Endothelial cell of umbilical vein (primary cell): Measurements from ENCODE around the gene REM1. TPM values are rescaled to one million over a fixed set of nuclear protein-coding genes. Genes with fewer than 3 reads are reported as not detected.

Experiments used
- BruUV-seq: library from RNA; stranded (reverse); fragments of 400-500 nt; replicated peaks from 2 replicates; lab custom pipeline; 2021; lab: Mats Ljungman, UMichigan
- CTCF ChIA-PET: fragments of 300-600, 350-600 bp; sonication (Branson Sonifier 250); formaldehyde crosslinking; loops from one replicate; lab custom pipeline; 2021; ENCODE audit warnings: antibody characterized with exemption, inconsistent platforms; lab: Charles Lee
- POLR2A ChIA-PET: fragments of 300-600, 350-600 bp; sonication (Branson Sonifier 250); formaldehyde crosslinking; loops from one replicate; lab custom pipeline; 2021; ENCODE audit warnings: antibody characterized with exemption, inconsistent platforms; lab: Charles Lee
- DNase-seq: peaks from one replicate; pipeline ENCODE4 v3.0.0-alpha.2; 2011; ENCODE audit warnings: low read depth, low spot score
- FAIRE-seq: peaks from 2 replicates; lab custom pipeline; 2011; peaks lifted over from hg19 to GRCh38; lab: Jason Lieb, UNC
- H2AFZ ChIP-seq: 2 replicates; pipeline ENCODE4 v1.6.0; 2012; ENCODE audit warnings: low read depth, low read length, control low read depth, inconsistent platforms
- H3K27ac ChIP-seq: 2 replicates; pipeline ENCODE4 v1.5.1; 2011; ENCODE audit warnings: low read depth, mild to moderate bottlenecking, control low read depth, low read length, moderate library complexity; ENCODE audit not compliant: insufficient read depth
- H3K27me3 ChIP-seq, 2 experiments: 2 replicates each; pipeline versions ENCODE4 v1.6.0 to v1.6.1; 2011; ENCODE audit warnings: low read length in 2 of 2, mixed read lengths in 1 of 2; ENCODE audit not compliant: control insufficient read depth in 2 of 2, insufficient read depth in 2 of 2
- H3K36me3 ChIP-seq, 2 experiments: 2 replicates in 1 of 2; 3 replicates in 1 of 2; pipeline ENCODE4 v1.5.1; 2011; ENCODE audit warnings: low read length in 2 of 2, mild to moderate bottlenecking in 1 of 2, moderate library complexity in 1 of 2; ENCODE audit not compliant: control insufficient read depth in 2 of 2, insufficient read depth in 2 of 2; ENCODE audit errors: extremely low read depth in 1 of 2
- H3K4me1 ChIP-seq: 3 replicates; pipeline ENCODE4 v1.5.1; 2011; ENCODE audit warnings: mild to moderate bottlenecking, low read length; ENCODE audit not compliant: control insufficient read depth, insufficient read depth; ENCODE audit errors: extremely low read depth
- H3K4me2 ChIP-seq: 2 replicates; pipeline ENCODE4 v1.6.1; 2011; ENCODE audit warnings: low read length, control low read depth, mixed read lengths; ENCODE audit not compliant: insufficient read depth
- H3K4me3 ChIP-seq, 3 experiments: fragments of 200-600 bp in 1 of 3; sonication (generic), shearing (Covaris generic) in 1 of 3; replicated peaks in 1 of 3; 2 replicates each; pipeline ENCODE4 v1.5.1; 2011 to 2016; ENCODE audit warnings: control low read depth in 3 of 3, low read length in 3 of 3, mild to moderate bottlenecking in 2 of 3, inconsistent platforms in 1 of 3, low read depth in 1 of 3, moderate library complexity in 1 of 3; ENCODE audit not compliant: insufficient read depth in 1 of 3
- H3K79me2 ChIP-seq: 2 replicates; pipeline ENCODE4 v1.6.0; 2012; ENCODE audit warnings: low read length, inconsistent platforms; ENCODE audit not compliant: control insufficient read depth, insufficient read depth
- H3K9ac ChIP-seq: replicated peaks from 2 replicates; pipeline ENCODE3; 2011; ENCODE audit warnings: low read length, control low read depth; ENCODE audit not compliant: insufficient read depth; ENCODE audit errors: extremely low read depth
- H3K9me1 ChIP-seq: replicated peaks from 3 replicates; pipeline ENCODE4 v1.6.0; 2011; ENCODE audit warnings: mild to moderate bottlenecking, low read length; ENCODE audit not compliant: control insufficient read depth, insufficient read depth; ENCODE audit errors: extremely low read depth
- H3K9me3 ChIP-seq: replicated peaks from 2 replicates; pipeline ENCODE4 v1.5.1; 2012; ENCODE audit warnings: low read length, inconsistent platforms; ENCODE audit not compliant: control insufficient read depth, insufficient read depth
- H4K20me1 ChIP-seq: replicated peaks from 2 replicates; pipeline ENCODE3; 2011; ENCODE audit warnings: mild to moderate bottlenecking, low read length; ENCODE audit not compliant: control insufficient read depth, insufficient read depth; ENCODE audit errors: extremely low read depth
- EZH2 ChIP-seq: IDR thresholded peaks from 2 replicates; pipeline ENCODE4 v1.6.1; 2012; ENCODE audit warnings: borderline replicate concordance, low read depth, mild to moderate bottlenecking, moderate library complexity, low read length, inconsistent platforms; ENCODE audit not compliant: severe bottlenecking
- FOS ChIP-seq: IDR thresholded peaks from 2 replicates; pipeline ENCODE4 v1.6.1; 2011; ENCODE audit warnings: mild to moderate bottlenecking, low read length, moderate library complexity, borderline replicate concordance; ENCODE audit not compliant: insufficient read depth
- GATA2 ChIP-seq: IDR thresholded peaks from 2 replicates; pipeline ENCODE4 v1.7.0; 2011; ENCODE audit warnings: low read depth, mild to moderate bottlenecking, moderate library complexity, mixed read lengths, low read length; ENCODE audit not compliant: insufficient read length, insufficient read depth
- JUN ChIP-seq: IDR thresholded peaks from 2 replicates; pipeline ENCODE4 v1.6.1; 2011; ENCODE audit warnings: borderline replicate concordance, low read depth; ENCODE audit not compliant: insufficient read length, insufficient read depth
- MYC ChIP-seq: IDR thresholded peaks from one replicate; pipeline ENCODE4 v1.6.1; 2011; ENCODE audit warnings: mild to moderate bottlenecking, low read depth, low read length
- POLR2A ChIP-seq: IDR thresholded peaks from 2 replicates; pipeline ENCODE4 v1.6.1; 2012; ENCODE audit warnings: low read depth, mild to moderate bottlenecking, control low read depth, low read length
- POLR2AphosphoS5 ChIP-seq: IDR thresholded peaks from 2 replicates; pipeline ENCODE4 v1.6.1; 2012; ENCODE audit warnings: low read depth, mild to moderate bottlenecking, control low read depth, low read length, moderate library complexity; ENCODE audit not compliant: insufficient read depth
- dilution Hi-C: fragments of 300-500 bp; cut with MboI; formaldehyde crosslinking; loops from one replicate; pipeline ENCODE4 v1.15.0; 2019; ENCODE audit warnings: low sequenced_read_pairs; ENCODE audit not compliant: extremely low pct_ligation_motif_present
- intact Hi-C: fragments of 100-400 bp; cut with micrococcal nuclease; formaldehyde crosslinking; loops from one replicate; pipeline ENCODE4 v1.10.0; 2022
- polyA plus RNA-seq, 4 experiments: library from polyadenylated mRNA; depleted of rRNA in 3 of 4; stranded (reverse) in 3 of 4; unstranded in 1 of 4; fragments of >200 nt; gene quantifications; 2 replicates each; pipeline versions ENCODE4 v1.2.1 to v1.2.3, GENCODE V29; 2011 to 2012; ENCODE audit warnings: missing spikeins in 1 of 4
- total RNA-seq: library from RNA; stranded (reverse); gene quantifications from 2 replicates; pipeline ENCODE4 v1.2.3, GENCODE V29; 2021
- TF ChIP-seq, protein P1 (sequence below), 2 donors: IDR thresholded peaks; 1 replicate in 1 of 2; 2 replicates in 1 of 2; pipeline ENCODE4 v1.5.1; 2011; ENCODE audit warnings: low read length in 2 of 2, mild to moderate bottlenecking in 2 of 2, moderate library complexity in 2 of 2, control low read depth in 1 of 2, inconsistent platforms in 1 of 2, low read depth in 1 of 2; ENCODE audit not compliant: insufficient read depth in 1 of 2; ENCODE audit errors: extremely low read depth in 1 of 2
- TF ChIP-seq, protein P2 (sequence below): IDR thresholded peaks from 2 replicates; pipeline ENCODE4 v1.6.1; 2011; ENCODE audit not compliant: insufficient read depth, insufficient read length

The REM1 gene
- total and polyA plus RNA-seq, 2 donors (not counting 3 experiments of a cell fraction or from before 2014, with no cell fraction given) = 0.14 TPM; not detected in 1

DNA sequence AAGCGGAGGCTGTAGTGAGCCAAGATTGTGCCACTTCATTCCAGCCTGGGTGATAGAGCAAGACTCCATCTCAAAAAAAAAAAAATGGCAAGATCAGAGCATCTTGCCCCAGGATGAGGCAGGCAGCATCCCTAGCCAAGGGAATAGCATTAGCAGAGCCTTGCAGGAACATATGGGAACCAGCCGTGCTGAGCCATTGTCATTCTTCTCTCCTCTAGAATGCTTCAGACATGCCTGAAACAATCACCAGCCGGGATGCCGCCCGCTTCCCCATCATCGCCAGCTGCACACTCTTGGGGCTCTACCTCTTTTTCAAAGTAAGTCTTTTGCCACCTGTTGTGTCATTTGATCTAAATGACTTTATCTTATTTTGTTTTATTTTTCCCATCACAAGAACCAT, 52.2 kb downstream of the REM1 start:
- H3K9ac ChIP-seq = no peak overlapping the region
- ChIA-PET POLR2A (no interaction called here), CTCF (no interaction called here)
- H3K36me3 ChIP-seq = peaks cover 7 to 15% of the 10 kb centered on the region in 2 experiments
- H3K9me3 ChIP-seq = no peaks in the 10 kb centered on the region
- H3K27me3 ChIP-seq = no peaks in the 10 kb centered on the region
- no peak overlapping the region for H3K4me2 ChIP-seq
- no TSS peak for BruUV-seq
- no peak overlapping the region for H3K4me3 ChIP-seq
- no peaks in the 10 kb centered on the region for H3K9me1 ChIP-seq
- DNase-seq (no peak), FAIRE-seq (no peak)
- H3K4me1 ChIP-seq = peaks cover 13% of the 10 kb centered on the region
- dilution Hi-C loops = no loop called here
- no peaks in the 10 kb centered on the region for H4K20me1 ChIP-seq
- H2AFZ ChIP-seq = no peak overlapping the region
- H3K27ac ChIP-seq = no peak overlapping the region
- TF ChIP-seq FOS = no peak
- TF ChIP-seq POLR2A = no peak
- TF ChIP-seq, protein P1, sequence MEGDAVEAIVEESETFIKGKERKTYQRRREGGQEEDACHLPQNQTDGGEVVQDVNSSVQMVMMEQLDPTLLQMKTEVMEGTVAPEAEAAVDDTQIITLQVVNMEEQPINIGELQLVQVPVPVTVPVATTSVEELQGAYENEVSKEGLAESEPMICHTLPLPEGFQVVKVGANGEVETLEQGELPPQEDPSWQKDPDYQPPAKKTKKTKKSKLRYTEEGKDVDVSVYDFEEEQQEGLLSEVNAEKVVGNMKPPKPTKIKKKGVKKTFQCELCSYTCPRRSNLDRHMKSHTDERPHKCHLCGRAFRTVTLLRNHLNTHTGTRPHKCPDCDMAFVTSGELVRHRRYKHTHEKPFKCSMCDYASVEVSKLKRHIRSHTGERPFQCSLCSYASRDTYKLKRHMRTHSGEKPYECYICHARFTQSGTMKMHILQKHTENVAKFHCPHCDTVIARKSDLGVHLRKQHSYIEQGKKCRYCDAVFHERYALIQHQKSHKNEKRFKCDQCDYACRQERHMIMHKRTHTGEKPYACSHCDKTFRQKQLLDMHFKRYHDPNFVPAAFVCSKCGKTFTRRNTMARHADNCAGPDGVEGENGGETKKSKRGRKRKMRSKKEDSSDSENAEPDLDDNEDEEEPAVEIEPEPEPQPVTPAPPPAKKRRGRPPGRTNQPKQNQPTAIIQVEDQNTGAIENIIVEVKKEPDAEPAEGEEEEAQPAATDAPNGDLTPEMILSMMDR (IDR thresholded peaks at IDR 0.05; ENCODE audit: extremely low read depth in 1 of 2, insufficient read depth in 1 of 2, low read depth in 1 of 2, low read length in 2 of 2) = no peak
- no peak for TF ChIP-seq EZH2
- TF ChIP-seq JUN = no peak
- no peak for TF ChIP-seq MYC
- no peak for TF ChIP-seq GATA2
- TF ChIP-seq, protein P2, sequence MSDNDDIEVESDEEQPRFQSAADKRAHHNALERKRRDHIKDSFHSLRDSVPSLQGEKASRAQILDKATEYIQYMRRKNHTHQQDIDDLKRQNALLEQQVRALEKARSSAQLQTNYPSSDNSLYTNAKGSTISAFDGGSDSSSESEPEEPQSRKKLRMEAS = no peak
- no peak for TF ChIP-seq POLR2AphosphoS5
- intact Hi-C loops = no loop called here
- peaks cover 54% of the 10 kb centered on the region for H3K79me2 ChIP-seq

Other genes with a start within 250 kb of the REM1 start
- gene DEFB115, start 217.6 kb upstream of the REM1 start, total RNA-seq = not detected in 2 replicates
- gene DEFB115, start 217.6 kb upstream of the REM1 start, polyA plus RNA-seq = not detected in 2 replicates
- gene DEFB116, start 166.7 kb upstream of the REM1 start, total RNA-seq = not detected in 2 replicates
- gene DEFB116, start 166.7 kb upstream of the REM1 start, polyA plus RNA-seq = not detected in 2 replicates
- gene DEFB118, start 106.7 kb upstream of the REM1 start, total RNA-seq = not detected in 2 replicates
- not detected in 2 replicates for gene DEFB118, start 106.7 kb upstream of the REM1 start, polyA plus RNA-seq
- not detected in 2 replicates for gene DEFB119, start 84.7 kb upstream of the REM1 start, total RNA-seq
- not detected in 2 replicates for gene DEFB119, start 84.7 kb upstream of the REM1 start, polyA plus RNA-seq
- not detected in 2 replicates for gene DEFB121, start 69.1 kb upstream of the REM1 start, total RNA-seq
- gene DEFB121, start 69.1 kb upstream of the REM1 start, polyA plus RNA-seq = not detected in 2 replicates
- gene DEFB123, start 34.7 kb upstream of the REM1 start, total RNA-seq = not detected in 2 replicates
- gene DEFB123, start 34.7 kb upstream of the REM1 start, polyA plus RNA-seq = not detected in 2 replicates
- gene DEFB124, start 161 bp upstream of the REM1 start, total RNA-seq = not detected in 2 replicates
- not detected in 2 replicates for gene DEFB124, start 161 bp upstream of the REM1 start, polyA plus RNA-seq
- gene HM13, start 39.2 kb downstream of the REM1 start, total RNA-seq = 188 and 211 TPM in 2 replicates
- 218 and 265 TPM in 2 replicates for gene HM13, start 39.2 kb downstream of the REM1 start, polyA plus RNA-seq
- 64.4 and 78.9 TPM in 2 replicates for gene ID1, start 130.0 kb downstream of the REM1 start, total RNA-seq
- gene ID1, start 130.0 kb downstream of the REM1 start, polyA plus RNA-seq = 152 and 182 TPM in 2 replicates
- not detected in 2 replicates for gene COX4I2, start 162.6 kb downstream of the REM1 start, total RNA-seq
- gene COX4I2, start 162.6 kb downstream of the REM1 start, polyA plus RNA-seq = not detected in 2 replicates
- 101 and 105 TPM in 2 replicates for gene BCL2L1, start 247.6 kb downstream of the REM1 start, total RNA-seq
- gene BCL2L1, start 247.6 kb downstream of the REM1 start, polyA plus RNA-seq = 78.0 and 81.3 TPM in 2 replicates